Activated CD4-positive, alpha-beta T cell treated with anti-CD3 and anti-CD28 coated beads, Interleukin-2, amount 50 U/mL, for 1 hour (primary cell): ENCODE measurements around the gene GNS.
"Not testable (repeated sequence)": the region's sequence is repeated elsewhere in the genome, so short reads cannot be mapped to it uniquely, and the experiment has no call there.

ENCODE experiments used
- DNase-seq: peaks from one replicate; pipeline ENCODE4 v3.0.0-alpha.2; 2020

GNS gene

DNA sequence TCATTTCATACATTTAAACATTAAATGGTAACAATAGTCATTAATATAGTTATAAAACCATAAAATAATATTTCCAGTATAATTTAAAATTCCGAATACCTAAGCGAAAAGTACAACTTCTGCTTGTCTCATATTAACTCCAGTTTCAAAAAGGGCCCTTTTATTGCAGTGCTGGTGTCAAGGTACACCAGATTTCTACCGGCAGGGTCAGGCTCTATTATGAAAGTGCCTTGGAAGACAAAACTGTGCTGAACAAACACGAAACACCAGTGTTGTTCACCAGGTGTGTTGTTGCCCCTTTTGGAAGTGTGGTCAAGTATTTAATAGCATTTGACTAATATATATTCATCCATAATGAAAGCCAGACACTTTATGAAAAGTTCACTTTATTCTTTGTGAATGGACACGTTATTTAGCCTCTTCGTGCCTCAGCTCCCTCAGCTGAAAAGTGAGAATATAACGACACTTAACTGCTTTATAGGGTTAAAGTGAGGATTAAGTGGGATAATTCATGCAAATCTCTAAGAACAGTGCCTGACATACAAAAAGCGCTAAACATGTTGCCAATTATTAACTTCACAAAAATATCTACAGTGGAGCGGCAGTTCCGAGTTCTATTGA, 20.3 kb upstream of the GNS start:
- DNase-seq, result no peak

DNA sequence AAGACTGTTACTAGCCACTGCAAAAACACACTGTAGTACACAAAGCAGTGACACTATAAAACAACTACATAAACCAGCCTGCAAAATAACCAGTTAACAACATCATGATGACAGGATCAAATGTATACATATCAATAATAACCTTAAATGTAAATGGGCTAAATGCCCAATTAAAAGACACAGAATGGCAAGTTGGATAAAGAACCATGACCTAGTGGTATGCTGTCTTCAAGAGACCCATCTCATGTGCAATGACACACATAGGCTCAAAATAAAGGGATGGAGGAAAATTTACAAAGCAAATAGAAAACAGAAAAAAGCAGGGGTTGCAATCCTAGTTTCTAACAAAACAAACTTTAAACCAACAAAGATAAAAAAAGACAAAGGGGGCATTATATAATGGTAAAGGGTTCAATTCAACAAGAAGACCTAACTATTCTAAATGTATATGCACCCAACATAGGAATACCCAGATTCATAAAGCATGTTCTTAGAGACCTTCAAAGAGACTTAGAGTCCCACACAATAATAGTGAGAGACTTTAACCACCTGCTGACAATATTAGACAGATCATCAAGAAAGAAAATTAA, 16.0 kb upstream of the GNS start:
- not testable (repeated sequence) for DNase-seq

DNA sequence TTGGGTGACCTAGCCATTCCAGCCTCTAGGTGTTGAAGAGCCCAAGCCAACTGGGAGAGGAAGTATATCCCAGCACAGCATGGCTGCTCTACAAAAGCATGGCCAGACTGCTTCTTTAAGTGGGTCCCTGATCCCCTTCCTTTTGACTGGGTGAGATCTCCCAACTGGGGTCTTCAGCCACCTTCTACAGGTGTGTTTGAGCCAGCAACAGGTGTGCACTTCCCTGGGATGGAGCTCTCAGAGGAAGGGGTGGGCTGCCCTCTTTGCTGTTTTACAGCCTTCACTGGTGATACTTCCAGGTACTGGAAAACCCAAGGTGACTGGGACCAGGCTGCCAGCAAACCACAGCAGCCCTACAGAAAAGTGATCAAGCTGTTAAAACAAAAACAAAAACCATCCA, 14.2 kb upstream of the GNS start:
- DNase-seq, result no peak

DNA sequence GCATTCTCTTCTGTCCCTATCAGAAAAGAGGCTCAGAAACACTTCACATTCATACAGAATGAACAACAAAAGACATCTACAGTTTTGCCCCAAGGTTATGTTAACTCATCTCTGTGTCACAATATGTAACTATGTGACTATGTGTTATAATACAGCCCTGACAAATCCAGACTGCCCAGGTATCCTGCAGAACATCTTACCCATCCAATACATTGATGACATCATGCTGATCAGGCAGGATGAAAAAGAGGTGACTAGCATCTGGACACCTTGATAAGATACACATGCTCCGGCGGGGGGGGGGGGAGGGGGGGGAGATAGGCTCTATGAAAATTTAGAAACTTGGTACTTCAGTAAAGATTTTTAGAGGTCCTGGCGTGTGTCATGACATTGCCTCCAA, 8.3 kb upstream of the GNS start:
- no peak for DNase-seq

DNA sequence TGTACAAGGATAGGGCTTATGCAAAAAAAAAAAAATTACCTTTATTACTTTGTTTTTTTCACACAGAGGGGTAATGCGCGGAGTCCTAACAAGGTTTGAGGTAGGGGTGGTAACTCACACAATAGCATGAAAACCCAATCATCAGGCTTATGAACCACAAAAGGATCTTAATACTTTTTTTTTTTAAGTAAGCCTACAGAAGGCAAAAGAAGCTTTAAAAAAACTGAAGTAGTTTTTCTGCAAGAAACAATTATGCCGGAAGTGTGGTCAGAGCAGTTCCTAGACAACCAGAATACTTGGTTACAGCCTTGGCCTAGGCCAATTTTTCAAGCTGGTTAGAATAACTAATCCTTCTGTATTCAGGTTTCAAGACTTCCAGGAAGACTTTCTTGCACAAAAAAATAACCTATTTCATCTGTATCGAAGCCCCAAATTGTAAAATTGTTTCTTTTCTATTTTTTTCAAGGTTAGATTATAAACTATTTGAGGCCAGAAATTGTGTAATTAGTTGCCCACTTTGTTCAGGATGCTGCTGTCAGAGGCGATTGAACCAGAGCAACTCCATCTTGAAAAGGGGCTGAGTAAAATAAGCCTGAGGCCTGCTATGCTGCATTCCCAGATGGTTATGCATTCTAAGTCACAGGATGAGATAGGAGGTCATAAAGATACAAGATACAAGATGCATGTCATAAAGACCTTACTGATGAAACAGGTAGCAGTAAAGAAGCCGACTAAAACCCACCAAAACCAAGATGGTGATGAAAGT, 1.8 kb upstream of the GNS start:
- DNase-seq, result no peak

DNA sequence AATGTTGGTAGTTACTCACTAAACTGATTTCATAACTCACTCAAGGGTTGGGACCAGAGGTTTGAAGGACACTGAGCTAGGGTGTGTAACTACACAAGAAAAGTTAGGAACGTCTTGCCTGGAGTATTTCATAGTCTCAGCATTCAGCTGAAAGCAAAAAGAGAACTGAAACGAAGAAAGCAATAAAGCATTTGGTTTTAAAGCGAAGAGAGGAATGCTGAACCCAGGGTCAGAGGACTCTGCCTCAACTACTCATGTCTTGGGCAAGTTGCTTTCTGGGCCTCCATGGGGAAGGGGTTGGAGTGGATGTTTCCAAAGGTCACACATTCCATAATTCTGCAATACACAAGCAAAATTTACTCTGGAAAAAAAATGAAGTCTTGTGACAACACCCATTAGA, 1.4 kb downstream of the GNS start:
- DNase-seq, result no peak

DNA sequence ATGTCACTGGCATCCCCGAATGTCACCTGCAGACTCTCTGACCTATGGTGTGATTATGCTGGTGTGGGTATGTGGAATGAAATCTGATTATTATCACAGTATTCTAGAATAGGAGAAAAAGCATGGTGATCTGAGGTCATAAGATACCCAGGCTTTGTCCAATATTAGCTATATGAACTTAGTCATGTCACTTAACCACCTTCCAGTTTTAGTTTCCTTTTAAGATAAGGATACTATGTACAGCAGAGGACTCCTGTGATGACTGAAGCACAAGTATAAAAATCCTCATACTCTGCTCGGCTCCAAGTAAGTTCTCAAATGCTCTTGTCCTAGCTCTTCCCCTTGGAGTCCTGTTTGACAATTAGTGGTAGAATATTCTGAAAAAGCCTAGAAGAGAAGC, 2.8 kb downstream of the GNS start:
- no peak for DNase-seq

DNA sequence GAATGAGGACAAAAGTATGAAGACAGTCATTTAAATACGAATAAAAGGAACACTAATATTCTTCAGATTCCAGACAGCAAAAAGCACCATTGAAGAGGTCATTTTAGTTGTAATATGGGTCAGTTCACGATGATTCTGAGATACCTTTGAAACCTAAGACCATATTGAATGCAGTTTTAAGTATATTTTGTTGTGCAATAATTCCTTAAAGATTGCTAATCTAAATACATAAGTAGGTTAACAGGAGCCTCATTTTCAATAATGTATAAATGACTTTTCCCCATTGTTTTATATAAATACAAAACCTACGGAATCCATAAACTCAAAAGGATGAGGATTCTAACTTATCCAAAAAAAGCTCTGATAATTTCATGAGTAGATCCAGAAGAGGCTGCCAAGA, 5.8 kb downstream of the GNS start:
- no peak for DNase-seq

DNA sequence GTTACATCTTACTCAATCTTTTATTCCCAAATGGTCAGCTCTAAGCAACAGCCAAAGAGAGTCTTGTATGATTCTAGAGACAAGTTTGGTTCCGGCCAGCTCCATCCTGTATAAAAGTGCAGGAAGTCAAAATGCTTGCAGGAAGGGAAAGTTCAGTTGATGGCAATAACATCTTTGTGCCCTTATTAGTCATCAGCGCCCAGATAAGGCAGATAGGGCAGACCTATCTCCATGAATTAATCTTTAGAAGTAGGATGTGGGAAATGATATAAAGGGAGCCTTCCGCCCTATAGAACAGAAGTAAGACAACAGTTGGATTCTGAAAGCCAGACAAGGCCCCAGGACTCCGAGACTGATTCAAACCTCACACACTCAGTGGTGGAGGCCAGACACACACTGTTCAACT, 6.4 kb downstream of the GNS start:
- DNase-seq, result no peak

DNA sequence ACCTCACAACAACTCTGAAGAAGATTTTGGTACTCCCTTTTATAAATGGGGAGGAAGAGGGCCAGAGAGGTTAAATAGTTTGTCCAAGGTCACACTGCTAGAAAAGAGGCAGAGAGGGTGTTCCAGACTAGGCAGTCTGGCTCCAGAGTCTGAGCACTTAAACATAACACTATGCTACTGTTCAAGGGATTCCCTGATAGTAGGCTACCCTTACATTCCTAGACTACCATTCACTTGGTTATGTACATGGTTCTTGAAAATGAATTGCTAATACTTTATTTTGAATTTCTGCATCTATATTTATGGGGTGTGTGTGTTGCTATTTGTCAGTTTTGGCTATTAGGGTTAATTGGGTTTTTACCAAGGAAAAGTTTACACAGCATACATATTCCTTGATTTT, 7.2 kb downstream of the GNS start:
- no peak for DNase-seq

DNA sequence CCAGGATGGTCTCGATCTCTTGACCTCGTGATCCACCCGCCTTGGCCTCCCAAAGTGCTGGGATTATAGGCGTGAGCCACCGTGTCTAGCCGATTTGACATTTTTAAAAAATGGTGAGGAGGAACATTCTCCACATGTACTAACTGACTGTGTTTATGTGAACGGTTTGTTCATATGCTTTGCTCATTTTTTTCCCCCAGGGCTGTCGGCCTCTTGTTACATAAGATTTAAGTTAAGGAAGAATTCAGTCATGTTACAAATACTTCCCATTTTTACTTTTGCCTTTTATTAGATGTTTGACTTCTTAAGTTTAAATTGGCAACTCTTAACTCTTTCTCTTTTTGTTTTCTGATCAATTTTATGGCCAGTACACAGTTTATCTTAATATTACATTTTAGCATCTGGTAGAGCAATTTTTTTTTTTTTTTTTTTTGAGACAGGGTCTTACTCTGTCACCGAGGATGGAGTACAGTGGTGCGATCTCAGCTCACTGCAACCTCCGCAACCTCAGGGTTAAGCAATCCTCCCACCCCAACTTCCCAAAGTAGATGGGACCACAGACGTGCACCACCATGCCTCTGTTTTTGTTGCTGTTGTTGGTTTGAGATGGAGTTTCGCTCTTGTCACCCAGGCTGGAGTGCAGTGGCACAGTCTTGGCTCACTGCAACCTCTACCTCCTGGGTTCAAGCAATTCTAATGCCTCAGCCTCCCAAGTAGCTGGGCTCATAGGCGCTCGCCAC, 9.6 kb downstream of the GNS start:
- no peak for DNase-seq

DNA sequence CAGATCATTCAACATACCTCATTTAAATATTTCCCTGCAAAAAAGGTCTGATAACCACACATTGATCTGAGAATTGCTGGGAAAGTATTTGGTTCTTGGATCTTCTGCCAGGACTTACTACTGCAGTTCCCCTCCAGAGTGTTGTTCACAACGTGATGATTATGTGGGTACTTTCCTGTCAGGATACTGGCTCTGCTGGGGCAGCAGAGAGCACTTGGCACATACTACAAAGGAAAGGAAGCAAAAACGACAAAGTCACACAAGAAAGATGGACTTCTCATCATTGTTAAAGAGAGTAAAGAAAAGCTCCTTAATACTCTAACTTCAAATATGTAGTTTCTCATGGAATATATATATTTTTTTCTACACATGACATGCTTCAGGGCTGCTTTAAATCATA, 11.5 kb downstream of the GNS start:
- DNase-seq, result no peak

DNA sequence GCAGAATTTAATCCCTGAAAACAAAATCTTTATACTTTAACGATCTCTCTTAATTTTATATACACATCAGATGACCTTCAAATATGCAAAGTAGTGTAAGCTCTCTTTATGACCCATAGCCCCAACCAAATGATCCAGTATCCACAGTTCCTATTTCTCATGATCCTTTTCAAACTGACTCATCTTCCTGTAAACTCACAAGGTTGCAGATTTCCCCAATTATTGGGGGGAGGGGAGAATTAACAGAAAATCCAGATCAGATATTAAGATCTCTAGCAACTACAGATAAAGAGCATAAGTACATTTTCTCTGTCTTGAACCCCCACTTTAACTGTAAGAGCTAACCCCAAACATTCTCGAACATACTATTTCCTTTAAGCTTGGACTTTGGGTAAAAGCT, 12.5 kb downstream of the GNS start:
- DNase-seq, result no peak

DNA sequence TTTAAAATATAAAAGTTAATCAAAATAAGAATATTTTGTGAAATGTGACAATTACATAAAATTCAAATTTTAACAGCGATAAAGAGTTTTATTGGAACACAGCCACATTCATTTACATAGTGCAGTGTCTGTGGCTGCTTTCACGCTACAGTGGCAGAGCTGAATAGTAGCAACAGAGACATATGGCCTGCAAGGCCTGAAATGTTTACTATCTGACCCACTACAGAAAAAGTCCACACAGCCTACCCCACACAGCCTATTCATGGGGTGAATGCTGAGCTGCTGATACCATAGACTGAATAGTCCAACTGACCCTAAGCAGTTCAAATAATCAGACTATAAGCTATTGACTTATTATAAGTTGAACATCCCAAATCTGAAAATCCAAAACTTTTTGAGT, 13.2 kb downstream of the GNS start:
- DNase-seq, result no peak

DNA sequence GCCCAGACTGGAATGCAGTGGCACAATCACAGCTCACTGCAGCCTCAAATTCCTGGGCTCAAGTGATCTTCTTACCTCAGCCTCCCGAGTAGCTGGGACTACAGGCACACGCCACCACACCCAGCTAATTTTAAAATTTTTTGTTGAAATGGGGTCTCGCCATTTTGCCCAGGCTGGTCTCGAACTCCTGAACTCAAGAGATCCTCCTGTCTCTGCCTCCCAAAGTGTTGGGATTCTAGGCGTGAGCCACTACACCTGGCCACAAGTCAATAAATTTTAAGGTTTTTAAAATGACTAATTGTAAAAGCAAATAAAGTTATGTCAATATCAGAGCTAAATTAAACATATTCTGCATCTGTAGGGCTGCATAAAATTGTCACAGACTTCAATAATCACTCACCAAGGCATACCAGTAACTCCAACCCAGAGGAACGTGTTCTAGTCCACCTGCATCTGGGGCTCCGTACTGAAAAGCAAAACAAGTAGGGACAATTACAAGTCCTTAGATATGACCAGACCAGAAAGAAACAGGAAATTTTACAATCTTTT, 13.9 kb downstream of the GNS start:
- no peak for DNase-seq

DNA sequence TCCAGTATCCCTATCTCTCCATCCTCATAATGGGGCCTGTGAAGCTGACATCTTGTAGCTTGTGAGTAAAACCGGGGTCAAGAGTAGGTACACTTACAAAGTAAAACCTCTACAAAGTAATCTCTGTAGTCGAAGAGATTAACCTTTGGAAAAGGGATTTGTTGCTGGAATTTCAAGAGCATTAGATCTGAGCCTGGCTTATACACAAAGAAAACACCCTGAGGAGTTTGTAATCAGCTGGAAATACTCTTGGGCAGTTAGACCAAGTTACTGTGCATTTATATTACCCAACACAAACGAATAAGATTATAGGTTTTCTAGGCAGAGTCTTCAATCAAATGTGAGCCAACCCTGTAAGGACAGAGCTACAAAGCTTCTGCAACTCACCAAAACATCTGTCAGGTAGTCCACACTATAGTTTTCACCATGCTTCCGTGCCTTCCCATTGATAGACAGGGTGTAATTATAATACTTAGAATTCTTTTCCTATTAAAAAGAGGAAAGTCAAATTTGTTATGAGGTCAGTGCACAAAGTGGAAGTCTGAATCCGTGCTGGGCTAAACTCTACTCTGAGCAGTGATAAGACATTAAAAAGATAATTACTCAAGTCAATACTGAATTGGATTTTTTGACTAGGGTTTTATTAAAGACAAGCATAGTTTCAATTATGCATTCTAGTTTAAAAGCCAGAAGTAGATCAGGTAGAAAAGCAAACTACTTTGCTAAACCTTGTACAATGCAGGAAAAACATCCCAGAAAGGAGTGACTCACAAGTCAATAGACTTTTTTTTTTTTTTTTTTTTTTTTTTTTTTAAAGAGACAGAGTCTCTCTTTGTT, 14.6 kb downstream of the GNS start:
- no peak for DNase-seq

DNA sequence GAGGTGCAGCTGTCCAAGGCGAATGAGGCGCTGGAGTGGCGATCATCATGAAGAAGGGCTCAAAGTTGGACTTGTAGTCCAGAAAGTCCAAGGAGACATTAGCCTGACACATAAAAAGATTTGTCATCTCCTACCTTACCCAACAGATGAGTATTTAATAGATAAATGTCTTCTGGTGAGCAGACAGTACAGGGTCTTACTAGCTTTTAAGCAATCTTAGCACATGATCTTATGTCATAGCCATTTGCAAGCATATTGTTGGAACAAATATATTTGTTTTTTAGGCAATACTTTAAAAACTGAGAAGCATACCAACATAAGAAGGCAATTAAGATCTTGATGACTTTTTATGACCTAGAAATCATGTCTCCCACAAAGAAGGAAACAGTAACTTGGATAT, 16.0 kb downstream of the GNS start:
- no peak for DNase-seq

DNA sequence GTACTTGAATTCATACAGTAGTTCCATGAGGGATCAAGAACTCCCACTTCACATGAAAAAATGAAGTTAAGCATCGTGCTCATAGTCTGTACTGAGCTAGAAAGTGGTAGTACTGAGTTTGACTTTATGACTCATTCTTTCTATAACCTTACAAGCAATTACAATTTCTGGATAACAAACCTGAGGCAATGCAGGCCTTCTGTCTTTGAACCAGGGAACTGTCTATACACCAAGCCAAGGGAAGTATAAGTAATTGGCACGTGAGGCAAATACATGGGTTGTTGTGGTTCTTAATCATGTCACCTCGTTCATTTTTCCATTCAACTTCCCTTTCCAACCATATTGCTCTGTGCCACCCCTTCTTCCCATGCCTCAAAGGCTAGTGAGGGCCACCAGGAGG, 16.8 kb downstream of the GNS start:
- DNase-seq, result no peak

DNA sequence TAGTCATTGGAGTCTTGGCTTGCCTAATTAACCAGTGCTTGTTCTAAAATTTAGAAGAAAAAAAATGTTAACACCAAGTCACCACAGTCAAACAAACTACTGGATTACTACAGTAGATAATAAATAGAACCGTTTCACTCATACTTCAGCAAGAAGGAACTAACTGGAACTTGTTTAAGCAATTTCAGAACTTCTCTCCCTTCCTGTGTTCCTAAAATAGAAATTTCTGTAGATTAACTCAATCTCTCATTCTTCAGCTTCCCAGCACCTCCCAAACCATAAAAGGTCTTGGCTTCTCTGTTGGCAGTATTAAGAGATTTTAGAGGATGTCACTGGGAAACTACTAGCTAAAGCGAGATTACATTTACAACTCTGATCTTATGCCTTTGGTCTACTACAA, 18.6 kb downstream of the GNS start:
- DNase-seq, result no peak

DNA sequence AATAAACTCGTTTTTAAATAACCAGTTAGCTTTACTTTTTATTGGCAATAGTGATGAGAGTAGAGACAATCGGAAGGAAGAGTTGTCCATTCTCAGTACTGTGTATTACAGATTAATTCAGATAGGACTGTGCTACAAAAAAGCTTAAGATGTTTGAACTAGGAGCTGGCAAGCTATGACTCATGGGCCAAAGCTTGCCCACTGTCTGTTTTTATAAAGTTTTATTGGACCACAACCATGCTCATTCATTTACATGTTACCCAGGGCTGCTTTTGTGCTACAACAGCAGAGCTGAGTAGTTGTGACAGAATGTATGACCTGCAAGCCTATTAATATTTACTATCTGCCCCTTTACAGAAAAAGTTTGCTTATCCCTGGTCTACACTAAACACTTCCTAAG, 19.4 kb downstream of the GNS start:
- no peak for DNase-seq

DNA sequence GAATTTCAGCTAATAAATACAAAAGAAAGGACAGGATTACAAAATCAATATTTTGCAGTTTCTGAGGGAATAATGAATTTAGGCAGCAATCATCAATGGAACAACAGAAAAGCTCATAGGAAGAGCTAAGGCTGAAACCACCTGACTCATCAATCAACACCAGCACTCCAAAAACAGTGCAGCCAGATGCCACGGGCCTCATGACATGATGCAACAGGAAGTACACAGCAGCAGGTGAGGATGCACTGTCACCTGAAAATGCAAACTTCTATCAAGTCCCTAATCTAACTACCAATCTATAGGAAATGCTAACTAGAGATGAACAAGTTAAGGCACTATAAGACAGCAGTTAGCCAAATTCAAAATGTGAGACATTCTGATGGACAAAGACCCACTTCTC, 21.7 kb downstream of the GNS start:
- DNase-seq, result peak; percentile 17

DNA sequence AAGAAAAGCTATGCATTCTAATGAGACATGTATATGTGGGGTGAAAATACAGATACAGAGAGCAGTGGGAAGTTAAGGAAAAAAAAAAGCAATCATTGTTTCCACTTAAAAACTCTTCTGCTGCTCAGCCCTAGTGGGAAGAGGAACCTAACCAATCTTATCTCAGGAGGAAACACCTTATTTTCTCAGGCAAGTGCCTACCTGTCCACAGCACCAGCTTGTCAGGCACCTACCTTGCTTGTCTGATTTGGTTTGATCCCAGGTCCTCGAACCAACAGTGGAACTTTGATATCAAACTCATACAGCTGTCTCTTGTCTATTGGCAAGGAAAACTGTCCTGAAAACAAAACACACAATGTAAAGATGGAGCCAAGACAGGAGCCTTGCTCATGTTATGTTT, 22.4 kb downstream of the GNS start:
- no peak for DNase-seq

DNA sequence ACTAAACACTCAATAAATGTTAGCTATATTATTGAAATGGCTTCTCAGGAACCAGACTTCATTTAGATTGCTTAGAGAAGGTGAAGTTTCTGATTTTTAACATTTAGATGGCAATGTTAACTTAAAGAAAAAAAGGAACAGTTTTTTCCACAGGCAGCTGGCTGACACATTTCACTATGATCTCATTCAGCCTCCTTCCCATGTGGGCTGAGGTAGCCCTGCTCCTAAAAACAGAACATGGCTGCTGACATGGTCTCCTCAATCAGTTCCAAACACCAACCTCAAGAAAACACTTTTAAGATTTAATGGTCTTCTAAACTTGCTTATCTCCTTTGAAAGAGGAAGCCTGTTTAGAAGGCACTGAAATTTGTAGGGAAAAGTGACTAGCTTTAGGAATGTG, 23.8 kb downstream of the GNS start:
- no peak for DNase-seq
